Panc1 (cell line): ENCODE measurements around the gene STAB2. TPM values are rescaled to one million over a fixed set of nuclear protein-coding genes. Genes with fewer than 3 reads are reported as not detected.

Experiments used
- ATAC-seq: fragments of 200-7000 bp; cut with Tn5 transposase; 2 replicates; pipeline ENCODE4 v1.9.1; 2020; ENCODE audit warnings: mild to moderate bottlenecking, moderate library complexity
- BruUV-seq: library from RNA; stranded (reverse); fragments of 400-500 nt; replicated peaks from 2 replicates; lab custom pipeline; 2021; lab: Mats Ljungman, UMichigan
- CTCF ChIA-PET: fragments of 300-600 bp; sonication (Branson Sonifier 250); formaldehyde crosslinking; loops from one replicate; lab custom pipeline; 2022; ENCODE audit warnings: antibody characterized with exemption; lab: Charles Lee
- POLR2A ChIA-PET: fragments of 300-600 bp; sonication (Branson Sonifier 250); formaldehyde crosslinking; loops from one replicate; lab custom pipeline; 2022; ENCODE audit warnings: antibody characterized with exemption; lab: Charles Lee
- DNase-seq: peaks from one replicate; pipeline ENCODE4 v3.0.0-alpha.2; 2010; ENCODE audit warnings: low read depth, low spot score
- H3K27ac ChIP-seq: 2 replicates; pipeline ENCODE4 v1.5.1; 2011; ENCODE audit warnings: mild to moderate bottlenecking, low read length, inconsistent platforms
- H3K27me3 ChIP-seq: fragments of 200-500 bp; sonication (Bioruptor generic); 2 replicates; pipeline ENCODE4 v1.6.0; 2014; ENCODE audit warnings: low read length, inconsistent platforms; ENCODE audit not compliant: control insufficient read depth, insufficient read depth
- H3K36me3 ChIP-seq: fragments of 200-500 bp; sonication (Bioruptor generic); 2 replicates; pipeline ENCODE4 v1.5.1; 2014; ENCODE audit warnings: inconsistent platforms, mild to moderate bottlenecking, low read length, moderate library complexity; ENCODE audit not compliant: control insufficient read depth, insufficient read depth
- H3K4me1 ChIP-seq: 2 replicates; pipeline ENCODE4 v1.5.1; 2011; ENCODE audit warnings: inconsistent platforms, mild to moderate bottlenecking, low read length, moderate library complexity; ENCODE audit not compliant: control insufficient read depth, insufficient read depth
- H3K4me3 ChIP-seq, 2 experiments: 2 replicates each; pipeline ENCODE4 v1.5.1; 2011 to 2012; ENCODE audit warnings: low read depth in 2 of 2, low read length in 2 of 2, mild to moderate bottlenecking in 2 of 2, inconsistent platforms in 1 of 2, moderate library complexity in 1 of 2
- H3K9me3 ChIP-seq: fragments of 200-500 bp; sonication (Bioruptor generic); 2 replicates; pipeline ENCODE4 v1.5.1; 2014; ENCODE audit warnings: low read depth, mild to moderate bottlenecking, inconsistent platforms, low read length, moderate library complexity; ENCODE audit not compliant: control insufficient read depth, insufficient read depth
- POLR2AphosphoS5 ChIP-seq: IDR thresholded peaks from 2 replicates; pipeline ENCODE4 v1.6.1; 2012; ENCODE audit warnings: mild to moderate bottlenecking, low read depth, low read length, moderate library complexity
- SIN3A ChIP-seq: IDR thresholded peaks from 2 replicates; pipeline ENCODE4 v1.6.1; 2012; ENCODE audit warnings: low read depth, mild to moderate bottlenecking, low read length, moderate library complexity, borderline replicate concordance; ENCODE audit not compliant: insufficient read depth
- TCF7L2 ChIP-seq: IDR thresholded peaks from 2 replicates; pipeline ENCODE4 v1.6.1; 2011; ENCODE audit warnings: mild to moderate bottlenecking, low read depth, low read length, inconsistent platforms
- in situ Hi-C: cut with HindIII; loops from 2 replicates; pipeline ENCODE4 v1.10.0; 2016; ENCODE audit warnings: low sequenced_read_pairs, low pct_unique_long_range_greater_than_20kb
- intact Hi-C: fragments of 100-400 bp; cut with micrococcal nuclease; formaldehyde crosslinking; loops from one replicate; pipeline ENCODE4 v1.10.0; 2022; ENCODE audit not compliant: unreplicated experiment
- total RNA-seq: library from RNA; stranded (reverse); gene quantifications from one replicate; pipeline ENCODE4 v1.2.1, GENCODE V29; 2021; ENCODE audit not compliant: unreplicated experiment
- TF ChIP-seq, protein P1 (sequence below): fragments of 450-650 bp; IDR thresholded peaks from 2 replicates; pipeline ENCODE4 v1.5.1; 2017; ENCODE audit warnings: mild to moderate bottlenecking
- TF ChIP-seq, protein P2 (sequence below), 2 experiments: IDR thresholded peaks; 2 replicates each; pipeline ENCODE4 v1.6.1; 2011 to 2012; ENCODE audit warnings: low read depth in 2 of 2, control low read depth in 1 of 2, low read length in 1 of 2, mild to moderate bottlenecking in 1 of 2, moderate library complexity in 1 of 2; ENCODE audit not compliant: insufficient read depth in 1 of 2

Gene STAB2
- total RNA-seq, 1 experiment from 2014 or later, result not detected

DNA sequence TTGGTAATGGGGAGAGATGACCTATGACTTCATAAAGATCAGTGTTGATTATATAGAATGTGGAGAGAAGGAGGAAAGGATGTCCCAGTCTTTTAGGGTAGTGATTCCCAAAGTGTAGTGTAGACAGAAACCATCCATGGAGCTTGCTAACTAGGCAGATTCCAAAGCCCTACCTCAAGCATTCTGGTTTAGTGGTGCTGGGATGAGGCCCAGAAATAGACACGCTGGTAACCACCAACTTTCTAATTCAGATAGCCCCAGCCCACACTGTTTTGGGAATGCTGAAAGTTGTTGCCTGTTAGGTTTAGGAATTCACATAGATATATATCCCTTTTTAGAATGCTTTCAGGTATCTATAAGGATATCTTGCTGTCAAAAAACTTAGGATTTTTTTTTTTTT, 69.2 kb downstream of the STAB2 start:
- peaks cover 6% of the 10 kb centered on the region; the same call in 1 of the 2 replicates for H3K27me3 ChIP-seq
- in situ Hi-C loops, result no loop called here

DNA sequence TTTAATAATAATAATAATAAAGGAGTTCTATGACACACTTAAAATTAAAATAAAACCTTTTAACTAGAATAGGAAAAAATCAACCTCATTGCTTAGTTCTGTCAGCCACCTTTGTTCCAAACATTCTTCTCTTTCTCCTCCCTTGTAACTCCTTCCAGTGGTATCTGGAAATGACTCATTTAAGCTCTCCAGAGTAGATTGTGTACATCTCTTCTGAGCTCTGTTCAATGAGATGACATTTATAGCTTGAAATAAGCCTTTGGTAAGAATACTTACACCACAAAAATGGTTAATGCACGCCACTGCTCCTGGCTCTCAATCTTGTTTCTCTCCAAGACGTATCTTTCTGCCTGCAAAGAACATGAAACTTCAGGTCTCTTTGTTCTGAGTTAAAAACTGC, 70.3 kb downstream of the STAB2 start:
- in situ Hi-C loops (no loop called here), intact Hi-C loops (no loop called here)
- no peaks in the 10 kb centered on the region for H3K9me3 ChIP-seq
- no peak overlapping the region for H3K27ac ChIP-seq
- H3K36me3 ChIP-seq, result no peaks in the 10 kb centered on the region
- DNase-seq, result no peak
- H3K4me3 ChIP-seq, result no peak overlapping the region
- ChIA-PET POLR2A (interaction anchor here (0.7 kb wide), 1 partner anchor 116 kb away, joined by 4 read pairs; no protein-coding TSS in a partner anchor), CTCF (no interaction called here)
- H3K27me3 ChIP-seq, result peaks cover 8% of the 10 kb centered on the region; the same call in 1 of the 2 replicates
- no peak for TF ChIP-seq POLR2AphosphoS5
- TF ChIP-seq, protein P1, sequence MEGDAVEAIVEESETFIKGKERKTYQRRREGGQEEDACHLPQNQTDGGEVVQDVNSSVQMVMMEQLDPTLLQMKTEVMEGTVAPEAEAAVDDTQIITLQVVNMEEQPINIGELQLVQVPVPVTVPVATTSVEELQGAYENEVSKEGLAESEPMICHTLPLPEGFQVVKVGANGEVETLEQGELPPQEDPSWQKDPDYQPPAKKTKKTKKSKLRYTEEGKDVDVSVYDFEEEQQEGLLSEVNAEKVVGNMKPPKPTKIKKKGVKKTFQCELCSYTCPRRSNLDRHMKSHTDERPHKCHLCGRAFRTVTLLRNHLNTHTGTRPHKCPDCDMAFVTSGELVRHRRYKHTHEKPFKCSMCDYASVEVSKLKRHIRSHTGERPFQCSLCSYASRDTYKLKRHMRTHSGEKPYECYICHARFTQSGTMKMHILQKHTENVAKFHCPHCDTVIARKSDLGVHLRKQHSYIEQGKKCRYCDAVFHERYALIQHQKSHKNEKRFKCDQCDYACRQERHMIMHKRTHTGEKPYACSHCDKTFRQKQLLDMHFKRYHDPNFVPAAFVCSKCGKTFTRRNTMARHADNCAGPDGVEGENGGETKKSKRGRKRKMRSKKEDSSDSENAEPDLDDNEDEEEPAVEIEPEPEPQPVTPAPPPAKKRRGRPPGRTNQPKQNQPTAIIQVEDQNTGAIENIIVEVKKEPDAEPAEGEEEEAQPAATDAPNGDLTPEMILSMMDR, result no peak
- TF ChIP-seq, protein P2, sequence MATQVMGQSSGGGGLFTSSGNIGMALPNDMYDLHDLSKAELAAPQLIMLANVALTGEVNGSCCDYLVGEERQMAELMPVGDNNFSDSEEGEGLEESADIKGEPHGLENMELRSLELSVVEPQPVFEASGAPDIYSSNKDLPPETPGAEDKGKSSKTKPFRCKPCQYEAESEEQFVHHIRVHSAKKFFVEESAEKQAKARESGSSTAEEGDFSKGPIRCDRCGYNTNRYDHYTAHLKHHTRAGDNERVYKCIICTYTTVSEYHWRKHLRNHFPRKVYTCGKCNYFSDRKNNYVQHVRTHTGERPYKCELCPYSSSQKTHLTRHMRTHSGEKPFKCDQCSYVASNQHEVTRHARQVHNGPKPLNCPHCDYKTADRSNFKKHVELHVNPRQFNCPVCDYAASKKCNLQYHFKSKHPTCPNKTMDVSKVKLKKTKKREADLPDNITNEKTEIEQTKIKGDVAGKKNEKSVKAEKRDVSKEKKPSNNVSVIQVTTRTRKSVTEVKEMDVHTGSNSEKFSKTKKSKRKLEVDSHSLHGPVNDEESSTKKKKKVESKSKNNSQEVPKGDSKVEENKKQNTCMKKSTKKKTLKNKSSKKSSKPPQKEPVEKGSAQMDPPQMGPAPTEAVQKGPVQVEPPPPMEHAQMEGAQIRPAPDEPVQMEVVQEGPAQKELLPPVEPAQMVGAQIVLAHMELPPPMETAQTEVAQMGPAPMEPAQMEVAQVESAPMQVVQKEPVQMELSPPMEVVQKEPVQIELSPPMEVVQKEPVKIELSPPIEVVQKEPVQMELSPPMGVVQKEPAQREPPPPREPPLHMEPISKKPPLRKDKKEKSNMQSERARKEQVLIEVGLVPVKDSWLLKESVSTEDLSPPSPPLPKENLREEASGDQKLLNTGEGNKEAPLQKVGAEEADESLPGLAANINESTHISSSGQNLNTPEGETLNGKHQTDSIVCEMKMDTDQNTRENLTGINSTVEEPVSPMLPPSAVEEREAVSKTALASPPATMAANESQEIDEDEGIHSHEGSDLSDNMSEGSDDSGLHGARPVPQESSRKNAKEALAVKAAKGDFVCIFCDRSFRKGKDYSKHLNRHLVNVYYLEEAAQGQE (IDR thresholded peaks at IDR 0.05; ENCODE audit: insufficient read depth in 1 of 2, low read depth in 2 of 2, low read length in 1 of 2), result no peak
- no peak for TF ChIP-seq SIN3A
- H3K4me1 ChIP-seq, result no peaks in the 10 kb centered on the region
- BruUV-seq, result no TSS peak
- ATAC-seq, result no peak

More for the DNA sequence above, 69.2 kb downstream of the STAB2 start:
- Histone ChIP-seq H3K36me3 (no peaks in the 10 kb centered on the region), H3K27ac (no peak overlapping the region), H3K4me3 (no peak overlapping the region), H3K4me1 (no peaks in the 10 kb centered on the region), H3K9me3 (no peaks in the 10 kb centered on the region)
- ATAC-seq, result no peak
- intact Hi-C loops, result no loop called here
- ChIA-PET POLR2A (no interaction called here), CTCF (no interaction called here)
- no peak for TF ChIP-seq POLR2AphosphoS5
- TF ChIP-seq, protein P2 (IDR thresholded peaks at IDR 0.05; ENCODE audit: insufficient read depth in 1 of 2, low read depth in 2 of 2, low read length in 1 of 2), result no peak
- TF ChIP-seq, protein P1, result no peak
- no peak for TF ChIP-seq SIN3A
- no peak for TF ChIP-seq TCF7L2
- BruUV-seq, result no TSS peak
- DNase-seq, result no peak
